Left kidney (tissue), 2 donors: ENCODE results near the gene CCDC178. TPM values are rescaled to one million over a fixed set of nuclear protein-coding genes. Genes with fewer than 3 reads are reported as not detected.
A peak's percentile ranks its signal among the peaks of the same experiment; 100 is the strongest.
"Not testable (repeated sequence)": the region's sequence is repeated elsewhere in the genome, so short reads cannot be mapped to it uniquely, and the experiment has no call there.

Experiments
- DNase-seq: peaks from one replicate; pipeline ENCODE4 v3.0.0-alpha.2; 2013
- polyA plus RNA-seq: library from polyadenylated mRNA; unstranded; fragments of 120-200 nt; gene quantifications from one replicate; pipeline ENCODE4 v1.2.1, GENCODE V29; 2013; ENCODE audit not compliant: insufficient read length

The CCDC178 gene
- polyA plus RNA-seq, 1 donor = 1.6 TPM

DNA sequence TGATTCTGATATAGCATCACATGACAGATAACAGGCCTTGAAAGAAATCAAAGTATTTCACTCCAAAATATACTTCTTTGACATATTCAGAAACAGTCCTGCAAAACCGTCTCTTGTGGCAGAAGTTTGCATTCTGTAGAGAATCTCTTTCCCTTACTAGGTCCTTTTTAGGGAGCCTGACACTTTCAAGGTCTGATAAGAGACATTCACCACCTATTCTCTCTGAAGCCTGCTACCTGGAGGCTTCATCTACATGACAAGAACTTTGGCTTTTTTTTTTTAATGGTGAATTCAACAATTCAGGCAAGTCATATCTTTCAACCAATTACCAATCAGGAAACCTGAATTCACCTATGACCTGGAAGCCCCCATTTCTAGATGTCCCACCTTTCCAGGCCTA lies 83.8 kb downstream of the CCDC178 start:
- DNase-seq = no peak

DNA sequence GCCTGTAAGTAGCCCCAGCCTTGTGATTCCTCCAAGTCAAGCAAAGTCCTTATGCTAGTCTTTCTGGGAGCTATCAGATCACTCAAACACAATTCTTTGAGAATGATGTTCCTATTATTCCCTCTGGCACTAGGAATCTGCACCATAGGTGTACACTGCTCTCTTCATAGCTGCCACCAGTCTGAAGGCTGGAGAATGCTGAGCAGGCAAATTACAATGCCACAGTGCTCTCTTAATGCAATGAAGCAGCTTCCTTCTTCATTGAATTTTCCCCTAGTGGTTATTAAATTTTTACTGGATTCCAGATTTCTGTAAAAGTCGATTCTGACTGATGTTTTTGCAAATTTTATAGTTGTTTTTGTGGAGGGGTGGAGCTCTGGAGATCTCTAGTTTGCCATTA lies 84.8 kb downstream of the CCDC178 start:
- no peak for DNase-seq

DNA sequence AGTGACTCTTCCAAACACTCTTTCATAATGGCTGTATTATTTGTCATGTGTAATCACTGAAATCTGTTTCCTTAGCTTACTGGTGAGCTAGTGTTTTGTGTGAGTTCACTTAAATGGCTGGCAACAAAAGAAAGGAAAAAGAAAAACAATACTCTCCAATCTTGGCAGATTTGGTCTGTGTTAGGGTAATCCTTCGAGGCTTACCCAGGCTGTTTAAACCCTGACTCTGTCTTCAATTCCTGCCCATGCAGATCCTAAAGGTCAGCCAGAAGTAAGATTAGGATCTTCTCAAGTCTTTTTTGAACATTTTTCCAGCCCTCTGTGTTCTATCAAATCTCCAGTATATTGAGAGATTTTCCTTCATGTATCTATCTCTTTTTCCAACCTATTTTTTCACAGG lies 85.3 kb downstream of the CCDC178 start:
- DNase-seq = no peak

DNA sequence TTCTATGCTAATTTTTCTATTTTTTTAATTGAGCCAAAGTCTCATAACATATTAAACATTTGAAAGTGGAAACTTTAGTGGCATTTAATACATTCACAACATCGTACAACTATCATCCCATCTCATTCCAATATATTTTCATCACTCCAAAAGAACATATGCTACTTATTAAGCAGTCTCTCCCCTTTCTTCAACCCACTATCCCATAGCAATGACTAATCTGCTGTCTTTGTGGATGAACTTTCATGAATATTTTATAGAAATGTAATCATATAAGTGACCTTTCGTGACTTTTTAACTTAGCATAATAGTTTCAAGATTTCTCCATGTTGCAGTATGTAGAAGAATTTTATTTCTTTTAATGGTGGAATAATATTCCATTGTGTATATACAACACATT lies 90.3 kb downstream of the CCDC178 start:
- DNase-seq = no peak

DNA sequence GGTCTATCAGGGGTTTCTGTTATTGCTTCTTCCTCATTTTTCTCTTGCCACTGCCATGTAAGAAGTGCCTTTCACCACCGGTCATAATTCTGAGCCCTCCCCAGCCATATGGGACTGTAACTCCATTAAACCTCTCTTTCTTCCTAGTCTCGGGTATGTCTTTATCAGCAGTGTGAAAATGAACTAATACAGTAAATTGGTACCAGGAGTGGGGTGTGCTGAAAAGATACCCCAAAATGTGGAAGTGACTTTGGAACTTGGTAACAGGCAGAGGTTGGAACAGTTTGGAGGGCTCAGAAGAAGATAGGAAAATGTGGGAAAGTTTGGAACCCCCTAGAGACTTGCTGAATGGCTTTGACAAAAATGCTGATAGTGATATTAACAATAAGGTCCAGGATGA lies 100.8 kb downstream of the CCDC178 start:
- DNase-seq = not testable (repeated sequence)

DNA sequence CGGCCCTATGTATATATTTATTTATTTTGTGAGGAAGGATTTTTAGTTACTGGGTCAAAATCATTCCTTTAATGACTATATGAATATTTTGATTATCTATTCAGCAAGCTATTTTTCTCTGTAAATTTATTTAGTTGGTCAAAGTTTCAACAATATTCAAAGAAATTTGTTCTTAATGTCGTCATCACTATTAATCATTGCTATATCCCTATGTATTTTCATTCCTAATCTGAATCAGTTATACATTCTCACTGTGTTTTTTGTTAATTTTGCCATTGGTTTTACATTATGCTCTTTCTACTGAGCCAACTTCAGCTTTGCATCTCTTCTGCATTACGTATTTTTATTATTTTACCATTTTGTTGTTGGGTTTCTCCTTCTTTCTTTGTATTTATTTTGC lies 105.7 kb downstream of the CCDC178 start:
- DNase-seq = no peak

DNA sequence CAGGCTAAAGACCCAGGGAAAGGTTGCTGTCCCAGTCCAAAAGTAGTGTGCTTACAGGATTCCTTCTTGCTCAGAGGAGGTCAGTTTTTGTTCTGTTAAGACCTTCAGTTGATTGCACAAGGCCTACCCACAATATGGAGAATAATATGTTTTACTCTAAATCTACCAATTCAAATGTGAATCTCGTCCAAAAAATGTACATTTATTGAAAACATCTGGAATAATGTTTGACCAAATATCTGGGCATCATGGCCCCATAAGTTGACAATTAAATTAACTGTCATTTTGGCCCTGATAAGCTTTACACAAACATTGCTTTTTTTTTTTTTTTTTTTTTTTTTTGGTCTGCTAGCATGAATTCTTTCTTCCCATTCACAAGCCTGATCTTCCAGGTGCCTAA lies 109.8 kb downstream of the CCDC178 start:
- DNase-seq = no peak

DNA sequence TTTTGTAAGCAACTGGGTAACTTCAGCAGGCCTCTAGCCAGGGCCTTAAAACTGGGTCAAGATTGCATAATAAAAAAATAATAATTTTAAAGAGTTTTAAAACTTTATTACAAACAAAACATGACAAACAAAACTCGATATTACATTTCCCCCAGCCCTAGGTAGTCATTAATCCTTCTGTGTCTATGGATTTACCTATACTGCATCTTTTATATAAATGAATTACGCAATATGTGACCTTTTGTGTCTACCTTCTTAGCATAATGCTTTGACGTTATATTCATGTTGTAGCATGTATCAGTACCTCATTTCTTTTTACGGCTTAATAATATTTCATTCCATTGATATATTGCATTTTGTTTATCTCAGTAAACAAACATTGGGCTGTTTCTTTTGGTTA lies 113.5 kb downstream of the CCDC178 start:
- DNase-seq = no peak

DNA sequence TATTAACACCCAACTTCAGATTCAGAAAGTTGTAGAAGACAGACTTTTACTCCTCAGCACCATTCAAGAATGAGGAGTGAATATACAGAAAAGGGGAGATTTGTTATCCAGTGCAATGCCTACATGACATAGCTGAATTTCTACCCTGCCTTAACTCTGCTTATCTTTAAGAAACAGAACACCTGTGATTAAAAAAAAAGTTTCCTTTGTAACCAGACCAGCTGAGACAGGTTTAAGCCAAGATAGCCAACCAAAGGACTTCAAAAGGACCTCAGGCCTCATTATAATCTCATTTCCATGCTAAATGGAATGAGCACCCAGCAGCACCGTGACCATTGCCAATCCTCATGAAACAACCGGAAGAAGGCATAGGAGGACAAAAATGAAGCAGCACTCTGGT lies 122.9 kb downstream of the CCDC178 start:
- DNase-seq = no peak

DNA sequence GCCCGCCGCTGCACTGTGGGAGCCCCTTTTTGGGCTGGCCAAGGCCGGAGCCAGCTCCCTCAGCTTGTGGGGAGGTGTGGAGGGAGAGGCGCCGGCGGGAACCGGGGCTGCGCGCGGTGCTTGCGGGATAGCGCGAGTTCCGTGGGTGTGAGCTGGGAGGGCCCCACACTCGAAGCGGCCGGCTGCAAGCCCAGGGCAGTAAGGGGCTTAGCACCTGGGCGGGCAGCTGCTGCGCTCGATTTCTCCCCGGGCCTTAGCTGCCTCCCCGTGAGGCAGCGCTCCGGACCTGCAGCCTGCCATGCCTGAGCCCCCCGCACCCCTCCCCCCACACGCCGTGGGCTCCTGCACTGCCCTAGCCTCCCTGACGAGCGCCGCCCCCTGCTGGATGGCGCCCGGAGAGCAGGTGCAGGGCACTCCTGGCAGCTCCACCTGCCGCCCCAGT lies 124.4 kb downstream of the CCDC178 start:
- no peak for DNase-seq

DNA sequence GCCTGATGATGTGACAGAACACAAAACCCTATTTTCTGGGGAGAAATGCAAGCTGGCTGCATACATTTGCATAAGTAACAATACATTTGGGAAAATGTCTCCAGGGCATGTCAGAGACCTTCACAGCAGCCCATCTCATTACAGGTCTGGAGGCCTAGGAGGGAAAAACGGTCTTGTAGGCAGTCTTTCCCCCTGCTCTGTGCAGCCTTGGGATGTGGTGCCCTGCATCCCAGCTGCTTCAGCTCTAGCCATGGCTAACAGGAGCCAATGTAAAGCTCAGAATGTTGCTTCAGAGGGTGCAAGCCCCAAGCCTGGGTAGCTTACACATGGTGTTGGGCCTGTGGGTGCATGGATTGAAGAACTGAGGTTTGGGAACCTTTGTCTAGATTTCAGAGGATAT lies 133.0 kb downstream of the CCDC178 start:
- no peak for DNase-seq

DNA sequence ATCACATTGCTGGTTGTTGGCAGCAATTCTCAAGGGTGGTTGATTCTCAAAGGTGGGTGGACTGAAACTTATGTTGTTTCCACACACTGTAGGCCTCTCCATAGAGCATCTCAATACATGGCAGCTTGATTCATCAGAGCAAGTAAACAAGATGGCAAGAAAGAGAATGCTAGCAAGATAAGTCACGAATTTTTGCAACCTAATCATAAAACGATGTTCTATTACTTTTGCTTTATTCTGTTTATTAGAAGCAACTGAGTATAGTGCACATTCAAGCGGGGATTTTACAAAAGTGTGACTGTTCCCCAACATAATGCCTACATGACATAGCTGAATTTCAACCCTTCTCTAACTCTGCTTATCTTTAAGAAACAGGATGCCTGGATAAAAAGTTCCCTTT lies 136.2 kb downstream of the CCDC178 start:
- DNase-seq = no peak

DNA sequence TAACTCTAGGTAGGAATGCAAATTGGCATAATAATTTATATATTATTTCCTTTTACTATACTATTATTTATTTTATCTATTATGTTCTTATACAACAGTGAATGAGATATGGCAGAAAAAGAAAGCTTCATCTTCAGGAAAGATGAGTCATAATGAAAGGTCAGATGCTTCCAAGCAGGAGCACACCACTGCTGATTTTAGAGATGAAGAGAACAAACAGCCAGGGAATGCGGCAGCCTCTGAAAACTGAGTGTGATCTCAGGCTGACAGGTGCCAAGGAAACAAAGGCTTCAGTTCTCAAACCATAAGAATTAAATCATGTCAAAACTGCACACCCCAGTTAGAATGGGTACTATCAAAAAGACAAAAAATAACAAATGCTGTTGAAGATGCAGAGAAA lies 149.0 kb downstream of the CCDC178 start:
- no peak for DNase-seq

DNA sequence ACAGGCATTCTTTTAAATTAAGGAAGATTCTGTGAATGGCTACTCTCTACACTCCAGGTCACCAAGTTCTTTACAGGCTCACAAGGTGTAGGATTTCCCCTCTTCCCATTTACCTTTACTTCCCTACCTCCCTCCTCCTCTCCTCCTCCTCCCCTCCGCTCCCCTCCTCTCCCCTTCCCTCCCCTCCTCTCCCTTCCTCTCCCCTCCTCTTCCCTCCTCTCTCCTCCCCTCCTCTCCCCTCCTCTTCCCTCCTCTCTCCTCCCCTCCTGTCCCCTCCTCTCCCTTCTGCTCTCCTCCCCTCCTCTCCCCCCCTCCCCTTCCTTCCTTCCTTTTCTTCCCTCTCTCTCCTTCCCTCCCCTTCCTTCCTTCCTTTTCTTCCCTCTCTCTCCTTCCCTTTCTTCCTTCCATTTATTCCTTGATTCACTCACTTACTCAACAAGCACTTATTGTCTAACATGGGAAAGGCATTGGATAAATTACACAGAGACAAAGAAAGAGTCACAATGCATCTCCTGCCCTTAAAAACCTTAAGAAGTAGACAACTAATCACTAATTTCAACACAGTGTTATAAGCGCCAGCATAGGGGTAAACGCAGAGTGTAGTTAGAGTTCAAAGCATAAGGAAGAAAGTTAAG lies 152.3 kb downstream of the CCDC178 start:
- no peak for DNase-seq

DNA sequence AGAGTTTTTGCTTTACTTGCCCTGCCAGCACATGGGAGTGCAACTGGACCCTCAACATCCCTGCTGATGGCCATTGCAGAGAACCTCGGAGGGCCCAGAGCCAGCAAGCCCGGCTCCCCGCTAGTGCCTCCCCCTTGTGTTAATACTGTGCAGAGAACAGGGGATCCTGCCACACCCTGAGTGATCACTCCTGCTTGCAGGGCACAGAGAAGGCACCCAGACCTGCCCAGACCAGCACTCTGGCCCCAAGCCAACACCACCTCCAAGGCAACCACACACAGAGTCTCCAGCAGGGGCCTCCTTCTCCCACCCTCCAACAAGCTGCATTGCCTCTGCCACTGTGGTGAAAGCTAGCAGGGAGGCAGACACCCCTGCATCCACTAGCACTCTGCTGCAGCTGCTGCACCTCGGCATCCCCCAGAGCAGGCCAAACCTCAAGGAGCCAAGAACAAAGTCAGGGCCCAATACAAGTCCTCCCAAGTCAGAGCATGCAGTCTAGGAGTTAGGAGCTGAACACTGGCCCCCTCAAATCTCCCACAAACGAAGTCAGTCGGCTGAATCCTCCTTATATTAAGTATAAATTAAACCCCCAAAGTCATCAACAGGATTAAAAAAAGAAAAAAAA lies 157.7 kb downstream of the CCDC178 start:
- DNase-seq = no peak

DNA sequence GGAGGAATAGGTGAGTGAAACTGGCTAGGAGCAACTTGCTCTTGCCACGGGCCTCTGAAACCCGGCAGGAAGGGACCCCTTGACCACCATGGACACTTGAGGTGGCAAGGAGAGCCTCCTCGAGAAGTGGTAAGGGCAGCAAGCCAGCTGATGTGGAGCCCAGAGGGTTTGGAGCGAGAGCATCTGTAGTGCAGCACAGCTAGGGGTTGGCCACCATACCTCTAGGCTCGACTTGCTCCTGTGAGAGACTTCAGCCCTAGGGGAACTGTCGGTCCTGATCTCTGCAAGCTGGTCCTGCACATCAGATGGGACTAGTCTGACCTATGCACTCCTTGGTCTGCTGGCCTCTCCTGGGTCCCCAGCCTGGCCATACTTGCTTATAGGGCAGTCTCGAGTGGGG lies 158.4 kb downstream of the CCDC178 start:
- DNase-seq = no peak

DNA sequence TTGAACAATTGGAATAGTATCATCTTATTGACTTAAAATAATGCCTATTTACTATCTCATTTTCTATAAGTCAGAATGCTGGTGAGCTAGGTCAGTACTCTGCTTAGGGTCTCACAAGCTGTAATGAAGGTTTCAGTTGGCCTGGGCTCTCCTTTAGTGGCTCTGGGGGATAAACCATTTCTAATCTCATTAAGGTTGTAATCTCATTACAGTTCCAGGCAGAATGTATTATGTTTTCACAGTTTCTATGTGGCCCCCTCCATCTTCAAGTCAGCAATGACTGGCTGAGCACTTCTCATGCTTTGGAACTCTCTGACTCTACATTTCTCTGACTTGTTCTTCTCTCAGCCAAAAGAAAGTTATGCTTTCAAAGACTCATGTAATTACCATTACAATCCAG lies 163.1 kb downstream of the CCDC178 start:
- no peak for DNase-seq

DNA sequence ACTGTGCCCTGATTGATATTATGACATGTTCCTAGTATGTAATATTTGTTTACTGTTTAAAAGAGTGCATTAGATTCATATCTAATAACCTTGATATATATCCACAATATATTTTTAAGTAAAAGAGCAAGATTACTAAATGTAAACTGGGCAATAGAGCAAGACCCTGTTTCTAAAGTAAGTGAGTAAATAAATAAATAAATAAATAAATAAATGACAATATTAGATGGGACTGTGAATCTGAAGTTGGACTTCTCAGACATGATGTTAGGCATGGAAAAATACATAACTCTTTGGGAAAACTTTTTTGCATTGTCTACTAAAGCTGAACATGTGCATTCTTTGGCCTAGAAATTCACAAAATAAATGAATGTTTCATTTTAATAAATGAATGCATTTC lies 164.7 kb downstream of the CCDC178 start:
- DNase-seq = no peak

DNA sequence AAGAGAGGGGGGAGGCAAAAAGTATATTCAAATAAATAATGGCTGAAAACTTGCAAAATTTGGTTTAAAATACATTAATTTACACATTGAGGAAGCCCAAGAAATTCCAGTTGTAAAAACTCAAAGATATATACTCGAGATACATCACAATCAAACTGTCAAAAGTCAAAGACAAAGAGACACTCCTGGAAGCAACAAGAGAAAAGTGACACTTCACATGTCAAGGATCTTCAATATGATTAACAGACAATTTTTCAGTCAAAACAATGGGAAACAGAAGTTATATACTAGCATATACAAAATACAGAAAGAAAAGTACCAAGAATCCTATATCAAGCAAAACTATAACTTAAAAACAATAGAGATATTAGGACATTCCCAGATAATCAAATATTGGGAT lies 170.2 kb downstream of the CCDC178 start:
- no peak for DNase-seq

DNA sequence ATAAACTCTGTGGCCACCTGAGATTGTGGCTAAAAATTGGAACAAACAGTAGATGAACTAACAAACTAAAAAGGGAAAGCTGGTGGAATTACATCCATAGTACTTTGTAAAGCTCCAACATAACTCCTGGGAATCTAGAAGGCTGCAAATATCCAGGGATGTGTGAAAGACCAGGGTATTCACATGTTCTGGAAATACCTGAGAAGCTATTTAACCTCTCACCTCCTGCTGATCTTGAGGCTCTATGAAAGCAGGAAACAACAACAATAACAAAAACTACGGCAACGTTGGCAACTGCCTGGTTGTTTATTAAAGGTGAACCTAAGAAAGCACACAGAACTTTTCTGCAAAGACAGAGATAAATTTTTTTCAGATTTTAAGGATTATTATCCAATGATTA lies 171.3 kb downstream of the CCDC178 start:
- DNase-seq = no peak

DNA sequence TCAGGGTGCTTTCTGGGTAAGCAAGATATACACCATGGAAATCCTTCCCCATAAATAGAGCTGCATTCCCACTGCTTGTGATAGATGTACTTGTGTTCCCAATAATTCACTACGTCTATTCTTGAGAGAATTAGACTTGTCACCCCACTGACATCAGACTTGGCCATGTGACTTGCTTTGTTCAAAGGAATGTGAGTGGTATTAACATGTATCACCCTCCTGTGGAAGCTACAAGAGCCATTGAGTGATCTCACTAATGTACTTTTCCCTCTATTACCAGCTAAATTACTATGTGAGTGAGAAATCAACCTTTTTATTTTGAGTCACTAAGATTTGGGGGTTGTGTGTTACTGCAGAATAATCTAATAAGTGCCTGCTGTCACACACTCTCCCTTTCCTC lies 176.0 kb downstream of the CCDC178 start:
- no peak for DNase-seq

DNA sequence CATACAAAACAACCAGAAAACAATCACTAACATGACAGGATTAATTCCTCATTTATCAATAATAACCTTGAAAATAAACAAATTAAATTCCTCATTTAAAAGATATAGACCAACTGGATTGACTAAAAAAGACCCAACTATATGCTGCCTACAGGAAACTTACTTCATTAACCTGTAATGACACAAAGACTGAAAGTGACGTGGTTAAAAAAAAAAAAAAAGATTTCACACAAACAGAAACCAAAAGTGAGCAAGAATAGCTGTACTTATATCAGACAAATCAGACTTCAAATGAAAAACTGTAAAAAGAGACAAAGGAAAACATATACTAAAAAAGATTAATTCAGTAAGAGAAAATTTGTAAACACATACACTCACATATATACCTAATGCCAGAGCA lies 201.2 kb downstream of the CCDC178 start:
- DNase-seq = no peak

DNA sequence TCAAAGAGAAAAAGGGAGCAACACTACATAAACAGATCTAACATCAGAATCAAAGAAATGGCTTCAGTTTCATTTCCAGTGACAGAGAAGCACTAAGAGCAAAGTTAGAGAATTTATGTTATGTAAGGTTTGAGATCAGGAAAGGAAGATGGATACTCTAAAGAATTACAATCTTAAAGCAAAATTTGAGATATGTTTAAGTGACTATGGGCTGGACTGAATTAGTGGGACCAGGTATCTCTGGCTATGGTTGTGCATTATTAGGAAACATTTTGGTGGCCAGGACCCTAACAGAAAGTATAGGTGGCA lies 208.2 kb downstream of the CCDC178 start:
- DNase-seq = no peak

DNA sequence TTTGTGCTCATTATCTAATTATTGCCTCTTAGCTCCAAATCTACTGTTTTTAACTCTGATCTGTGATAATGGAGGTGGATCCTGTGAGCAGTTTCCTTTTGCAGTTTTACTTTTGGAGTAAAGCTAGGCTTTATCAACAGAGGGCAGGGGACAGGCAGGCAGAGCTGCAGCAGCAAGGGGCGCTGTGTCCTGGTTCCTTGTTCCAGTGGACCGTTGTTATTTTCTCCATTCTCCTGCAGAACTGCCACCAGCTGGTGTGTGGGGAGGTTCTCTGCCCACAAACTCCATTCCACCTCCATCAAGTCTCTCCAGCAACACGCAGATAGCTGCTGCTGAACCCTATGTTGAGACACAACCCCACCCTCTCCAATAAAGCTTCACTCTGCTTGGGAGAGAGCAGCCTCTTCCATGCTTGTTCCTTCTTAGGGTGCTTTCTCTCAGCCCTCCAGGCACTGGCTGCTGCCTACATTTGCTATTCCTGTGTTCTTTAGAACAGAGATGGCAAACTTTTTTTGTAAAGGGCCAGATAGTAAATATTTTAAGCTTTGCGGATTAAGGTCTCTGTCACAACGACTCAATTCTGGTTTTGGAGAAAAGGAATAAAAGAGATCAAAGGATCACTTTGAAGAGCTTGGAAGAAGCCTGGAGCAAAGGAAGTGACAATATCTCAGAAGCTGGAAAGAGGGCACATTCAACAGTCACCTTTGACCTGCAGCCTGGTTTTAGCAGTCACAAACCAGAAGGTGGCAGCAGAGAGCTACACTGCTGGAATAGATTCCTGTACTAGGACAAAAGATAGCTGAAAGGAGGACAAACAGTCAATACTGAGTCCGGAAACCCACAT lies 208.8 kb downstream of the CCDC178 start:
- peak; percentile 80 for DNase-seq
